Forelimb muscle (tissue), 1 donor: ENCODE data around the gene PIERCE2. TPM values are rescaled to one million over a fixed set of nuclear protein-coding genes. Genes with fewer than 3 reads are reported as not detected.
"Not testable (repeated sequence)": the region's sequence is repeated elsewhere in the genome, so short reads cannot be mapped to it uniquely, and the experiment has no call there.

ENCODE experiments used
- DNase-seq: peaks from one replicate; pipeline ENCODE4 v3.0.0-alpha.2; 2013; ENCODE audit warnings: low read depth
- polyA plus RNA-seq: library from polyadenylated mRNA; unstranded; fragments of 120-200 nt; gene quantifications from one replicate; pipeline ENCODE4 v1.2.1, GENCODE V29; 2013; ENCODE audit not compliant: insufficient read length

Gene PIERCE2, protein sequence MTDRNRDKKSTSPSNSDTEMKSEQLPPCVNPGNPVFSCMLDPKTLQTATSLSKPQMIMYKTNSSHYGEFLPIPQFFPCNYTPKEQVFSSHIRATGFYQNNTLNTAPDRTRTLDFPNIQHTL
- polyA plus RNA-seq, result 1.1 TPM

DNA sequence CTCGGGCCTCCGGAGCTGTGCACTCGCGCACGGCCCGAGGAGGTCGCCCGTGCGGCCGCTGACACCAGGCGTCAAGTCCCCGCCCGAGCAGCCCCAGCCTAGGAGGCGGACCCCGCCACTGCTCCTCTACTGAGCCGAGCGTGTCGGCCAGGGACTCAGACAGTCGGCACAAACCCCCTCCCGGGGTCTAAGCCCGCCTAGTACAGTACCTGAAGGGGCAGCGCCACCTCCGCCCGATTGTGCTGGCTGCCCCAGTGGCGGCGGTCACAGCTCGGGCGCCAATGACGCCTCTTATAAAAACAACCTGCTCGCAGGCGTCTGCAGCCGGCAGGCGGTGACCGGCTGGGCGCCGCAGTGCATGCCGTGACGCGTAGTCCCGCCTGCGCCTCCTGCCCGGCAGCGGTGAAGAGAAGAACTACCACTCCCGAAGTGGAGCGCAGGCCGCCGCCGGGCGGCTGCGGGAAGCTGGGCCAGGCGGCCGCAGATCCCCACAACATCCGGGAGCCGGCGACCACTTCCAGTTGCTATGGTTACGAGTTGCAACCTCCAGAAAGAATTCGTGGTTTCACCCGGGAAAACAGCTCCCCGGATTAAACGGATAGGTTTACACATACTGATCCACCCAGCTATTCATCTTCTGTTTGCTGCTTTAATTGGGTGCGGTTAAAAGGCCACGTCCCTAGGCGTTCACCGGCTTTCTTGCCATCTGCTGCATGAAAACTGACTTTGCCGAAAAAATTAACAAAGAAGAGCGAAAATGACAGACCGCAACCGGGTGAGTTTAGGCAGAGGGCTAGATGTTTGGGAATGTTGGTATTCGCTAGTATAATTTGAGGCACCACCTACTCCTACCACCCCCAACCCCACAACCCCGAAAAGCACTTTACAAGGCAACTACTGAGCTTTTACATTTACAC lies at the start of gene PIERCE2, which contains the start of gene CCPG1:
Gene PIERCE2 (plus strand): TSS at position 484 of the 917 bp plus-strand sequence. CDS start 274 bp downstream, at position 758.
Gene CCPG1 (minus strand): TSS at position 348 of the 917 bp plus-strand sequence. CDS start 18,935 bp downstream, outside the sequence.
- peak; percentile 88 for DNase-seq

DNA sequence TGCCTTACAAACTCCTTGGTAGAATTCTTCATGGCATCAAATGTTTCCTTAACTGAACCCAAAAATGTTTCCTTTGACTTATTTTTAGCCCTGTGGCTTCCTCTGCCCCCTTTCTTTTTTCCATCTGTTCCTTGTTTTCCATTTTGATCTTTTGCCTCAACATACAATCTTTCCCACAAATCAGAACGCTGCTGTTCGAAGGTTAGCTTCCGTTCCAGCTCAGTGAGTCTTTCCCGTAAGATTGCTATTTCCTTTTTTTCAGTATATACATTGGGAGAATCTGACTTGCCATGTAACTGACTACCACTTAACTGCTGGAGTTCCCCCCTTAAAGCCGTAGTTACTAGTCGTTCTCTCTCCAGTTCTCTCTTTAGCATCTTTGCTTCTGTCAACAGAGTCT lies 48.0 kb upstream of the PIERCE2 start:
- no peak for DNase-seq

DNA sequence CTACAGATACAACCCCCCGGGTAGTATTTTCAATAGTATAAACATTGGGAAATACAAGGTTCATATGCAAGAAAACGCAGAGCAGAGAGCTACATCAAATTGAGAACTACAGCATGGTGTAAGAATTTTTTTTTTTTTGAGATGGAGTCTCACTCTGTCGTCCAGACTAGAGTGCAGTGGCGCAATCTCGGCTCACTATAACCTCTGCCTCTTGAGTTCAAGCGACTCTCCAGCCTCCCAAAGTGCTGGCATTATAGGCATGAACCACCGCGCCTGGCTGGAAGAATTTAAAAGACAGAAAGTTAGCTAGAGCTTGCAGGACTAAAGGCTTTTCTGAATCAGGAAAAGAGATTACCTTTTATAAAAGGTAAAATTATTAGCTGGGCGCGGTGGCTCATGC lies 47.2 kb upstream of the PIERCE2 start:
- no peak for DNase-seq

DNA sequence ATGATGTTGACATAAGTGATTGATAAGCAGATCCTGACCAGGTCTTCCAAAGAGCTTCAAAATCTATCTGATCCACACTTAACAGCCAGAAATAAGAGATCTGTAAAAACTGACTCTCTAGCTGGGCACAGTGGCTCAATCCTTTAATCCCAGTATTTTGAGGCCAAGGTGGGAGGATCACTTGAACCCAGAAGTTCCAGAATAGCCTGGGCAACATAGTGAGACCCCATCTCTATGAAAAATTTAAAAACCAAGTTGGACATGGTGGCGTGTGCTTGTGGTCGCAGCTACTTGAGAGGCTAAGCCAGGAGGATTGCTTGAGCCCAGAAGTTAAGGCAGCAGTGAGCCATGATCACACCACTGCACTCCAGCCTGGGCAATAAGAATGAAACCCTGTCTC lies 45.7 kb upstream of the PIERCE2 start:
- no peak for DNase-seq

DNA sequence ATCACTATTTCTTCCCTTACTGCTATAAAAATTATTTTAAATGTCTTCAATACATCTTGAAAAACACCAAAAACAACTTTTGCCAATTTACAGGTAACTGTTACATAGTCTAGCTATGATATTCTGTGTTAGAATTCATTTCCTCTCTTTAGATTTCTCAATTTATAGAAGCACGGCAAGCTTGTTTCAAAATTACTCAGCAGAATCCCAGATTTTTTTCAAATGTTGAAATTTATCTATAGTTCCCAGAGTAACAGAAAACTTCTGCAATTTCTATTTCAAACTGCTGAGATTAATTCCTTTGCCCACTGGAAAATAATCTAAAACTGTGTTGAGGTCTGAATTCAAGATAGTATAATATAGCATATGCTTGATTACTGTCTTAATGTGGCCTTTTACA lies 41.3 kb upstream of the PIERCE2 start:
- no peak for DNase-seq

DNA sequence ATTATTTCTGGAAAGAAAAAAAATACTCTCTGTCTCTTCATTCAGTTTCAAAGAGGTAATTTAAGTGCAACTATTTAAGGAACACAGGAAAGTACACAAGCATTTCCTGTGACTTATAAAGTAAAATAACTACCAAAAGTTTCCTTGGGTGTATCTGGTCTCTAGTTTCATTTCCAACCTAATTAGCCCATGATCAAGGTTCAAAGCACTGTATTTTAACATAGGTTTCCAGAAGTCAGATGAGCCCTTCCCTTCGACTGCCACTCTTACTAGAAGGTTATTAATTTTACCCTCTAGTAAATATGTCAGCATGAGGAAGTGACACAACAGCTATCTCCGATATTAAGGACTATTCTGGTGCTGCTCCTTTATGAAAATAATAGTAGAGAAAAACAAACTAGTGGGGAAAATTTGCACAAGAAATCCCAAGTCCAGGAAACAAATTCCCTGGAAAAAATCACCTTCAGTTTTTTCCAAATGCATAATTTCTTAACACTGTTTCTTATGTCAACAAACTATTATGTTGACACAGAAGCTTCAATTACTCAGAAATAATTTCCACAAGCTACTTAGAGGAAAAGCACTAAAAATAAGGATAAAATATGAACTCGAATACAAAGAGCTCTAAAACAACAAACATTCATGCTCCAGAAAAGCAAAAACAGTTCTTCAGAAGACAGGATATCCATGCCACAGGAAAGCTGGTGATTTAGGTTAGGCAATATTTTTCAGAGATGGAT lies 35.4 kb upstream of the PIERCE2 start:
- DNase-seq, result no peak

DNA sequence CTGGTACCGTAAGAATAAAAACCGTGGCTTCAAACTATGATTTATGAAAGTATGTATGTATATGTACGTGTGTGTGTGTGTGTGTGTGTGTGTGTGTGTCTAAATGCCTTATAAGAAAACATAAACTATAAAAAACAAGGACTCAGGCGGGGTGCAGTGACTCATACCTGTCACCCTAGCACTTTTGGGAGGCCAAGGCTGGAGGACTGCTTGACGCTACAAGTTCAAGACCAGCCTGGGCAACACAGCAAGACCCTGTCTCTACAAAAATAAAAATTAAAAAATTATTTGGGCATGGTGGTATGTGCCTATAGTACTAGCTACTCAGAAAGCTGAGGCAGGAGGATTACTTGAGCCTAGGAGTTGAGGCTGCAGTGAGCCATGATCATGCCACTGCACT lies 29.2 kb upstream of the PIERCE2 start:
- DNase-seq, result no peak

DNA sequence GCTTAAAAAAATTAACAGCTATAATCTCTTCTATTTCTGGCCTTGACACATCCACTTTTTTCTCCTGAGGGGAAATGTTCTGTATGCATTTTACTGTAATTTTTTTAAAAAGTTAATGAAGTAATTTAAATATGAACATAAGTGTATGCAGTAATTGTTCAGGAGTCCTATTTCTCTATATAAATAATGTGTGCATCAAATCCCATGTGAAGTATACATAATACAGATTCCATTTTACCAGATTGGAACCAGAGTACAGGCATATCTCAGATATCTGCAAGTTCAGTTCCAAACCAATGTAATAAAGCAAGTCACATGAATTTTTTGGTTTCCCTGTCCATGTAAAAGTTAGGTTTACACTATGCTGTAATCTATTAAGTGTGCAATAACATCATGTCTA lies 26.7 kb upstream of the PIERCE2 start:
- no peak for DNase-seq

DNA sequence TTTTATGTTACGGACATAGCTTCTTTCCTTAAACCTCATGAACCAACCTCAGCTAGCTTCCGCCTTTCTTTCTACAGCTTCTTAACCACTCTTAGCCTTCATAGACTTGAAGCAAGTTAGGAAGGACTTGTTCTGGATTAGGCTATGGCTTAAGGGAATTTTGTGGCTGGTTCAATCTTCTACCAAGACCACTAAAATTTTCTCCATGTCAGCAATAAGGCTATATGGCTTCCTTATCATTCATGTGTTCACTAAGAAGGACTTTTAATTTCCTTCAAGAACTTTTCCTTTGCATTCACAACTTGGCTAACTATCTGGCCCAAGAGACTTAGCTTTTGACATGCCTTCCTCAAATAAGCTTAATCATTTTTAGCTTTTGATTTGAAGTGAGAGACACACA lies 24.6 kb upstream of the PIERCE2 start:
- no peak for DNase-seq

DNA sequence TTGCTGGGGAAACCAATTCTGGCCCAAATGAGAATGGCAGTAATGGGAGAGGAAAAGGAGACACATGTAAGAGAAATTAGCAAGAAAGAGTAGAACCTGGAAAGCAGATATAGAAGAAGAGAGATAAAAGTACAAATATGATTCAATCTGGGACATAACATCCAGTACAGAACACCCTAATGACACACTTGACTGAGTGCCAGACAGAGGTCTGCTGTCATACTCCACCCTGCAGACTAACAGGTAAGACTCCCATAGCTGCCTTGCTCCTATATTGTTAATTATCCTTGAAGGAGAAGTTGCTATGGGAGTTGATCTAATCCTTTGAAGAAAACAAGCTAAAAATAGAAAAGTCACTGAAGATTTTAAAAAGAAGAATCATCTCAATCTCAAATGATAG lies 21.3 kb upstream of the PIERCE2 start:
- DNase-seq, result no peak

DNA sequence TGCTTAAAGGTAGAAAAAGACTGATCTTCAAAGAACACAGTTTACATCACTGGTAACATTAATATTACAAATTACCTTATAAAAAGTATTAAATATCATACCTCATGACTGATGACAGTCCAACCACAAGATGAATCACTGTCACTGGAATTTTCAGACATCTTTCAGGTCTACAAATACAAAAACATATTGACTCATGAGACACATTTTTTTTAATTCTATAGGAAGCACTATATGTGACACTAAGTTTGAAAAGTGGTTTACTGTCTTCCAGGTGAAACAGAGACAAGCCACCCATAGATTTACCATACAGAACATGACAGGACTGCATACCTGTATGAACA lies 19.1 kb upstream of the PIERCE2 start:
- DNase-seq, result no peak

DNA sequence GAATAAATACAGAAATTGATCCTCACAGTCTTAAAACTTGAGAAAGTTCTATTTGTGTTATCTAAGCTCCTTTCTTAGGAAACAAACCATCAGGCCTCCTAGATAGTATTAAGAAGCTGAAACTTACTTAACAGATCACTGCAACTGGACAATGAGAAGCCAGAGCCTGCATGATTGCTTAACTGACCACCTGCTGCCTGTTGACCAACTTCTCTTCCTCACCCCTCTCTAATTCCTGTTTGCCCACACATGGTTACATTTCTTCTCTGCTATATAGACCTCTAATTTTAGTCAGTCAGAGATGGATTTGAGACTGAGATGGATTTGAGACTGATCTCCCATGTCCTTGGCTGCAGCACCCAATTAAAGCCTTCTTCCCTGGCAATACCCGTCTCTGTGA lies 13.6 kb upstream of the PIERCE2 start:
- DNase-seq, result no peak

DNA sequence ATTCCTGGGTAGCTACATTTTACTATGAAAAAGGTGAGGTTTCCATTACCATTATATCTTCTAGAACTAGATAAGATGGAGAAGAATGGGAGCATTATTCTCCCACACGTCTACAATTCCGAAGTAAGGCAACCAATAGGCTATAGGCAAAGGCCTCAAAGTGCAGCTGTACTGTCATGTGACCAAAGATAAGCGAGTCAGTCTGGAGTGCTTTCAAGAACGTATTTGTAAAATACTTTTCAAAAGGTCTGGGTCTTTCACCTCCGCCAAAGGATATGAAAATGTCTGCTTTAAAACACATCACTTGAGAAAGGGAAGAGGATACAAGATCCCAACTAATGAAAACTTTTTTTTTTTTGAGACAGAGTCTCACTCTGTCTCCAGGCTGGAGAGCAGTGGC lies 10.1 kb upstream of the PIERCE2 start:
- no peak for DNase-seq

DNA sequence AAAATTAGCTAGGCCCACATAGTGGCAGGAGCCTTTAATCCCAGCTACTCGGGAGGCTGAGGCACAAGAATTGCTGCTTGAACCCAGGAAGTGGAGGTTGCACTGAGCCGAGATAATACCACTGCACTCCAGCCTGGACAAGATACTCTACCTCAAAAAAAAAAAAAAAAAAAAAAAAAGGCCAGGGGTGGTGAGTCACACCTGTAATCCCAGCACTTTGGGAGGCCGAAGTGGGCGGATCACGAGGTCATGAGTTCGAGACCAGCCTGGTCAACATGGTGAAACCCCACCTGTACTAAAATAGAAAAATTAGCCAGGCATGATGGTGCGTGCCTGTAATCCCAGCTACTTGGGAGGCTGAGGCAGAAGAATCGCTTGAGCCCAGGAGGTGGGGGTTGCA lies 8.2 kb upstream of the PIERCE2 start:
- DNase-seq, result not testable (repeated sequence)

DNA sequence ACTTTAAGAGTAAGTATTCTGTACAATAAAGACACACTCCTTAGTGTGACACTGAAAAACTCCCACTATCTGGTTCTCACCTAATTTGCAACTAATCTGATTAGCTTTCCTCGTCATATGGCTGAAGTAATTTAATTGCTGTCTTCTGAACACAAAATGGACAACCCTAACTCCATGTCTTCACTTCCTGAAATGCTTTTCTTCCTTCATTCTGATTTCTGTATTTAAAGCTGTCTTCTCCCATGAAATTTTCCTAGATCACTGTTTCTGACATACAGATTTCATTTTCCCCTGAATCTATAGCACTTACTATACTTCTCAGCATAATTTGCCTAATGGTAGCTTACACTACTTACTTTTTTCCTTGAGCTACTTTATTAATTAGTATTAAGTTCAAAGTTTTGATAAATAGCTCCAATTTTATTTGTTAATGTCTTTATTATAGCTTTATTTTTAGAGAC lies 6.5 kb upstream of the PIERCE2 start:
- no peak for DNase-seq

DNA sequence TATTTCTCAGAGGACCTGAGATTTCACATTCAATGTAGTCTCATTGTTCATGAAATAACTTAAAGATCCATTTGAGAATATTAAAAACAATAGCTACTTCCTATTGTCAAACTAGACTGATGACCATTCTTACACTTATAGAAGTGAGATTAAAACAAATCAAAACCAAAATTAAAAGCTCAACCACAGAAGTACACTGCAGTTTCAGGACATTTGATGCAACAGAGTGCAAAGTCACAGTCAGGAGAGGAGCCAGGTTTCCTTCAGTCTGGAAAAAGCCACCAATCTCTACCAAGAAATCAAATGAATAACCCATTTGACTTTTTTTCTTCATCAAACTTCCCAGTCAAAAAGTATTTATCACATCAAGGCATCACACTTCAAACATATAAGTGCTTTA lies 5.6 kb upstream of the PIERCE2 start:
- no peak for DNase-seq

DNA sequence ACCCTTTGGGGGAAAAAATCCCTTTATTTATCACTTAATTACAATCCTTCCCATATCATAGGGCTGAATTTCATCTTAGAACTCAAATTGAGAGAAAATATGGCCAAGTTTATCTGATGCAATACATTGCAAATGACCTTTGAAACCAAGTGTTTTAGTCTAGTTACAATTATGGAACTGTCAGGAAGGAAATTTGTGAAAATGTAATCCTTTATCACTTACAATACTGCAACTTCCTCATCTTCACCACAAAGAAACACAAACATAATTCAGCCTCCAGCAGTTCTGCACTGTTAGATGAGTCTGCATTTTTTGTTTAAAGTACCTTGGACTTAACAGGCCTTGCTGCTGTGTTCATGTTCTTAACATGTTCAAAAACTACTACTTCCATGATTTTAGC lies 4.8 kb upstream of the PIERCE2 start:
- DNase-seq, result no peak

DNA sequence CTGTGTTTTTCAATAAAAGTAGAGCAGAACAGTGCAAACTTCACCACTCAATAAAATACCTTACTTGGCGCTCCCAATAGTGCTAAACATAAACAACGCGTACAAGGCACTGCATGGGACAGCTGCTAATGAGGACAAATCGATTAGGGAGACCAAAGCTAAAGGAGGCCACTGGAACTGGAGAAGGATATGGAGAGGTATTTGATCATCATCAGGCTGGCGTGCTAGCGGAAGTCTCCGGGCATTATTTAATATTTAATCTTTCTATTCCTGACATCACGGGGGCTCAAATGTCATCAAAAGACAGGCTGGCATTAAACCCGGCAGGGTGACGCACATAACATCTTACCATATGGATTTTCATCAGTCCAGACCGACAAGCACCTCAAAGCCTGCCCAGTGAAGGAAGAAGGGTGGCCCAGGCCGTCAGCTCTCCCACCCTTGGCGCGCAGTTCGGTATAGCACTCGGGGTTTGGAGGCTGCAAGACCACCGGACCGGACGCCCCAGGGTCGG lies 740 bp upstream of the PIERCE2 start:
- no peak for DNase-seq

DNA sequence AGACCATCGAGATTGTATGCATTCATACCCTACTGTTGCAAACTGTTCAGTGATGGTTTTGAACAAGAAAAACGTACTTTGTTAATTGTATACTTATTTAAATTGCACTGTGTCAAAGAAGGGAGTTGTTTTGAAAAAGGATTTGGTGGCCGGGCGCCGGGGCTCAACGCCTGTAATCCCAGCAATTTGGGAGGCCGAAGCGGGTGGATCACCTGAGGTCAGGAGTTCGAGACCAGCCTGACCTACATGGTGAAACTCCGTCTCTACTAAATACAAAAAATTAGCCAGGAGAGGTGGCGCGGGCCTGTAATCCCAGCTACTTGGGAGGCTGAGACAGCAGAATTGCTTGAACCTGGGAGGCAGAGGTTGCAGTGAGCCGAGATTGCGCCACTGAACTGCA lies 681 bp downstream of the PIERCE2 start:
- DNase-seq, result not testable (repeated sequence)

DNA sequence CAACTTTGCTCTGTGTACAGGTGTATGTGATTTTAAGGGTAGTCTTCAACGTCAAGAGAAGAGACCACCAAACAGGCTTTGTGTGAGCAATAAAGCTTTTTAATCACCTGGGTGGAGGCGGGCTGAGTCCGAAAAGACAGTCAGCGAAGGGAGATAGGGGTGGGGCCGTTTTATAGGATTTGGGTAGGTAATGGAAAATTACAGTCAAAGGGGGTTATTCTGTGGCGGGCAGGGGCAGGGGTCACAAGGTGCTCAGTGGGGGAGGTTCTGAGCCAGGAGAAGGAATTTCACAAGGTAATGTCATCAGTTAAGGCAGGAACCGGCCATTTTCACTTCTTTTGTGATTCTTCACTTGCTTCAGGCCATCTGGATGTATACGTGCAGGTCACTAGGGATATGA lies 9.4 kb downstream of the PIERCE2 start:
- not testable (repeated sequence) for DNase-seq

DNA sequence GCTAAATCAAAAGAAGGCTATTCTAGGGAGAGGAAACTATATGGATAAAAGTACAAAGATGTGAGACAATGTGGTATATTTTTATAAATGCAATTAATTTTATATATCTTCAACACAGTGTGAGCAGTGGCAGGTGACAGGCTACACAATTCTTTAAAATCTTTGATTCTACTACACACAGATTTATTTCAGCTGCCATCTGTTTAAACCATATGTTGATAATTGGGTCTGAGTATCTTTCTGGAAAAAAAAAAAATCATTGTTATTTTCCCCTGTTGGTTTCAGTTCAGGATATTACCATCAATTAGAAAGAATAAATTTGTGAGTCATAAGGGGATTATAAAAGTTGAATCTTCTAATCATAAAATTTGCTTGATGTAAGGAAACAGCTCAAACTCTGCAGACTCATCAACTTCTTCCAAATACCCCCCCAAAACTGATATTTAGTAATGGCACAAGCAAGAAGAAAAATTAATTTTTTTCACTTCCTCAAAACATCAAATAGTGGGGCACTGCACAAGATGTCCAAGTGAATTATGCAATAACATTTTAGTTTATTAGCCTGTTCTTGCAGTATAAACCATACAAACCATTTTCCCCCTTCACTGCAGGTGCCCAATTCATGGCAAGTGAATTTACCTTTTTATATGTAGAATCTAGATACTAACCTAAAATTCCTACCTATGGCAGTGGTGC lies 12.0 kb downstream of the PIERCE2 start:
- DNase-seq, result no peak

DNA sequence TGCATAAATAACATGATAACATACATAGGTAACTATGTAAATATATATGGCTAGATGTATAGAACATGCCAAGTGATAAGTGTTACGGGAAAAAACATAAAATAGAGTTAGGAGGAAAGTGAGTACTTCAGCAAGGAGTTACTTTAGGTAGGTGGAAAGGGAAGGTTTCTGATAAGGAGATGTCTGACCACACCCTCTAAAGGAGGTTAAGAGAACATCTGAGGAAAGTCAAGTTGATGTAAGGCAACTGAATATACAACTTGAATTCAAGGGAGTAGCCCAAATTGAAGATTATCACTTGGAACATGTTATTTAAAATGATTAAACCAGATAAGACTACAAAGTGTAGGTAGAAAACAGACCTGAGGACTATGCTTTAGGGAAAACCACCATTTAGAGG lies 13.8 kb downstream of the PIERCE2 start:
- DNase-seq, result no peak
